Renal cortex interstitium (tissue), 15 donors: ENCODE measurements around the gene CRIM1. TPM values are rescaled to one million over a fixed set of nuclear protein-coding genes. Genes with fewer than 3 reads are reported as not detected.
"Not testable (repeated sequence)": the region's sequence is repeated elsewhere in the genome, so short reads cannot be mapped to it uniquely, and the experiment has no call there.

Experiments
- DNase-seq, 11 donors: peaks; one replicate each; pipeline ENCODE4 v3.0.0-alpha.2; 2013; ENCODE audit warnings: low read depth in 9 of 11, low spot score in 4 of 11; ENCODE audit errors: extremely low read depth in 1 of 11
- long read RNA-seq, 16 experiments: transcript quantifications; one replicate each; lab custom pipeline, GENCODE V29; 2026
- polyA plus RNA-seq, 3 donors: library from polyadenylated mRNA; unstranded; fragments of 120-200 nt; gene quantifications; one replicate each; pipeline ENCODE4 v1.2.1, GENCODE V29; 2013; ENCODE audit not compliant: insufficient read length in 3 of 3

The CRIM1 gene
- polyA plus RNA-seq, result 10 to 100 TPM; 79.7 to 98.8 (median 84.7) TPM
- long read RNA-seq, donor 1, full-length matches to known transcripts, result 2 of 2 reads
- long read RNA-seq, donor 1, partial matches to known transcripts, result 0 of 2 reads
- long read RNA-seq, donor 1, other reads (novel, unspliced or antisense), result 0 of 2 reads
- long read RNA-seq, donor 2, full-length matches to known transcripts, result 1 of 11 reads
- long read RNA-seq, donor 2, partial matches to known transcripts, result 10 of 11 reads
- long read RNA-seq, donor 2, other reads (novel, unspliced or antisense), result 0 of 11 reads
- long read RNA-seq, donor 3, full-length matches to known transcripts, result 4 of 16 reads
- long read RNA-seq, donor 3, partial matches to known transcripts, result 12 of 16 reads
- long read RNA-seq, donor 3, other reads (novel, unspliced or antisense), result 0 of 16 reads
- long read RNA-seq, donor 4, full-length matches to known transcripts, result 2 of 2 reads
- long read RNA-seq, donor 4, partial matches to known transcripts, result 0 of 2 reads
- long read RNA-seq, donor 4, other reads (novel, unspliced or antisense), result 0 of 2 reads
- long read RNA-seq, donor 5, result 0 reads
- long read RNA-seq, donor 6, full-length matches to known transcripts, result 2 of 83 reads
- long read RNA-seq, donor 6, partial matches to known transcripts, result 81 of 83 reads
- long read RNA-seq, donor 6, other reads (novel, unspliced or antisense), result 0 of 83 reads
- long read RNA-seq, donor 7, full-length matches to known transcripts, result 1 of 14 reads
- long read RNA-seq, donor 7, partial matches to known transcripts, result 13 of 14 reads
- long read RNA-seq, donor 7, other reads (novel, unspliced or antisense), result 0 of 14 reads
- long read RNA-seq, donor 8, full-length matches to known transcripts, result 2 of 131 reads
- long read RNA-seq, donor 8, partial matches to known transcripts, result 76 of 131 reads
- long read RNA-seq, donor 8, other reads (novel, unspliced or antisense), result 53 of 131 reads
- long read RNA-seq, donor 9, full-length matches to known transcripts, result 4 of 4 reads
- long read RNA-seq, donor 9, partial matches to known transcripts, result 0 of 4 reads
- long read RNA-seq, donor 9, other reads (novel, unspliced or antisense), result 0 of 4 reads
- long read RNA-seq, donor 10, full-length matches to known transcripts, result 1 of 6 reads
- long read RNA-seq, donor 10, partial matches to known transcripts, result 5 of 6 reads
- long read RNA-seq, donor 10, other reads (novel, unspliced or antisense), result 0 of 6 reads
- long read RNA-seq, donor 11, full-length matches to known transcripts, result 2 of 8 reads
- long read RNA-seq, donor 11, partial matches to known transcripts, result 6 of 8 reads
- long read RNA-seq, donor 11, other reads (novel, unspliced or antisense), result 0 of 8 reads
- long read RNA-seq, donor 12, full-length matches to known transcripts, result 1 of 1 reads
- long read RNA-seq, donor 12, partial matches to known transcripts, result 0 of 1 reads
- long read RNA-seq, donor 12, other reads (novel, unspliced or antisense), result 0 of 1 reads
- long read RNA-seq, donor 13, full-length matches to known transcripts, result 7 of 16 reads
- long read RNA-seq, donor 13, partial matches to known transcripts, result 9 of 16 reads
- long read RNA-seq, donor 13, other reads (novel, unspliced or antisense), result 0 of 16 reads
- long read RNA-seq, donor 14, full-length matches to known transcripts, result 2 of 2 reads
- long read RNA-seq, donor 14, partial matches to known transcripts, result 0 of 2 reads
- long read RNA-seq, donor 14, other reads (novel, unspliced or antisense), result 0 of 2 reads
- long read RNA-seq, donor 15, partial matches to known transcripts, result 5 of 5 reads
- long read RNA-seq, donor 15, other reads (novel, unspliced or antisense), result 0 of 5 reads
- long read RNA-seq, donor 16, full-length matches to known transcripts, result 8 of 45 reads
- long read RNA-seq, donor 16, partial matches to known transcripts, result 37 of 45 reads
- long read RNA-seq, donor 16, other reads (novel, unspliced or antisense), result 0 of 45 reads

- DNase-seq, result peak in 10 of 11 donors; percentile 77 to 88 (median 83)
Measured at GRCh38 chr2:36355151-36355889, at the start of gene CRIM1. Gene CRIM1 (plus strand): TSS chr2:36355778. CDS start chr2:36356293, 515 bp downstream.

GRCh38 chr2:36307441-36307840, 48.1 kb upstream of the CRIM1 start:
- DNase-seq, result no peak

- DNase-seq, result not testable (repeated sequence)
Measured at GRCh38 chr2:36310444-36310843, 45.1 kb upstream of the CRIM1 start.

- no peak for DNase-seq
Measured at GRCh38 chr2:36318547-36318946, 37.0 kb upstream of the CRIM1 start.

- peak in 6 of 11 donors; percentile 21 to 62 (median 38) for DNase-seq
Measured at GRCh38 chr2:36322108-36322507, 33.5 kb upstream of the CRIM1 start.

GRCh38 chr2:36326286-36326685, 29.3 kb upstream of the CRIM1 start:
- no peak for DNase-seq

GRCh38 chr2:36329251-36329650, 26.3 kb upstream of the CRIM1 start:
- no peak for DNase-seq

- DNase-seq, result peak in 1 of 11 donors; percentile 41
Measured at GRCh38 chr2:36329746-36330472, 25.7 kb upstream of the CRIM1 start.

- no peak for DNase-seq
Measured at GRCh38 chr2:36330473-36331395, 24.8 kb upstream of the CRIM1 start.

- no peak for DNase-seq
Measured at GRCh38 chr2:36333350-36334012, 22.1 kb upstream of the CRIM1 start.

- no peak for DNase-seq
Measured at GRCh38 chr2:36335597-36335996, 20.0 kb upstream of the CRIM1 start.

- DNase-seq, result no peak
Measured at GRCh38 chr2:36336321-36336720, 19.3 kb upstream of the CRIM1 start.

- DNase-seq, result no peak
Measured at GRCh38 chr2:36337354-36337753, 18.2 kb upstream of the CRIM1 start.

GRCh38 chr2:36338124-36338826, 17.3 kb upstream of the CRIM1 start:
- no peak for DNase-seq
